ENCODE measurements around the gene SPDYE4. TPM values are rescaled to one million over a fixed set of nuclear protein-coding genes. Genes with fewer than 3 reads are reported as not detected.

SPDYE4 gene
- total and polyA plus RNA-seq, 2 experiments from 2014 or later: not detected

- Histone ChIP-seq H3K4me2 (no peak overlapping the region), H3K27me3 (ENCODE audit: insufficient read depth) (no peaks in the 10 kb centered on the region), H3F3A (replicated peaks; ENCODE audit: low read depth) (0 out of 2 replicates have a peak, but pooled peaks cover 2% of the 10 kb centered on the region), H3K4me1 (ENCODE audit: insufficient read depth) (no peaks in the 10 kb centered on the region; the same call in 1 of the 2 replicates), H3K79me2 (replicated peaks; ENCODE audit: insufficient read depth) (no peaks in the 10 kb centered on the region), H2AFZ (no peak overlapping the region), H4K20me1 (replicated peaks; ENCODE audit: insufficient read depth) (no peaks in the 10 kb centered on the region), H3K27ac (ENCODE audit: low read depth) (no peak overlapping the region), H3K4me3 (no peak overlapping the region), H3K36me3 (ENCODE audit: insufficient read depth) (no peaks in the 10 kb centered on the region), H3K9me2 (ENCODE audit: insufficient read depth) (no peaks in the 10 kb centered on the region)
- peaks cover 11% of the 10 kb centered on the region for H3K27me3 Mint-ChIP-seq (ENCODE audit: insufficient read depth, low read depth, poor library complexity)
- H3K4me3 Mint-ChIP-seq: no peak overlapping the region
- TF ChIP-seq EZH2phosphoT487 (IDR thresholded peaks at IDR 0.05; ENCODE audit: unreplicated experiment) (no peak), CREB1 (CRISPR knock-in tag; IDR thresholded peaks at IDR 0.05; ENCODE audit: low read depth) (no peak), REST (IDR thresholded peaks at IDR 0.05; ENCODE audit: unreplicated experiment) (no peak), POLR2AphosphoS5 (IDR thresholded peaks at IDR 0.05; ENCODE audit: low read depth) (no peak), NANOG (IDR thresholded peaks at IDR 0.05; ENCODE audit: borderline replicate concordance) (no peak), EZH2 (IDR thresholded peaks at IDR 0.05; ENCODE audit: low read depth, unreplicated experiment) (no peak), STAT1 (IDR thresholded peaks at IDR 0.05; ENCODE audit: unreplicated experiment) (no peak)
- TF ChIP-seq, protein P1, sequence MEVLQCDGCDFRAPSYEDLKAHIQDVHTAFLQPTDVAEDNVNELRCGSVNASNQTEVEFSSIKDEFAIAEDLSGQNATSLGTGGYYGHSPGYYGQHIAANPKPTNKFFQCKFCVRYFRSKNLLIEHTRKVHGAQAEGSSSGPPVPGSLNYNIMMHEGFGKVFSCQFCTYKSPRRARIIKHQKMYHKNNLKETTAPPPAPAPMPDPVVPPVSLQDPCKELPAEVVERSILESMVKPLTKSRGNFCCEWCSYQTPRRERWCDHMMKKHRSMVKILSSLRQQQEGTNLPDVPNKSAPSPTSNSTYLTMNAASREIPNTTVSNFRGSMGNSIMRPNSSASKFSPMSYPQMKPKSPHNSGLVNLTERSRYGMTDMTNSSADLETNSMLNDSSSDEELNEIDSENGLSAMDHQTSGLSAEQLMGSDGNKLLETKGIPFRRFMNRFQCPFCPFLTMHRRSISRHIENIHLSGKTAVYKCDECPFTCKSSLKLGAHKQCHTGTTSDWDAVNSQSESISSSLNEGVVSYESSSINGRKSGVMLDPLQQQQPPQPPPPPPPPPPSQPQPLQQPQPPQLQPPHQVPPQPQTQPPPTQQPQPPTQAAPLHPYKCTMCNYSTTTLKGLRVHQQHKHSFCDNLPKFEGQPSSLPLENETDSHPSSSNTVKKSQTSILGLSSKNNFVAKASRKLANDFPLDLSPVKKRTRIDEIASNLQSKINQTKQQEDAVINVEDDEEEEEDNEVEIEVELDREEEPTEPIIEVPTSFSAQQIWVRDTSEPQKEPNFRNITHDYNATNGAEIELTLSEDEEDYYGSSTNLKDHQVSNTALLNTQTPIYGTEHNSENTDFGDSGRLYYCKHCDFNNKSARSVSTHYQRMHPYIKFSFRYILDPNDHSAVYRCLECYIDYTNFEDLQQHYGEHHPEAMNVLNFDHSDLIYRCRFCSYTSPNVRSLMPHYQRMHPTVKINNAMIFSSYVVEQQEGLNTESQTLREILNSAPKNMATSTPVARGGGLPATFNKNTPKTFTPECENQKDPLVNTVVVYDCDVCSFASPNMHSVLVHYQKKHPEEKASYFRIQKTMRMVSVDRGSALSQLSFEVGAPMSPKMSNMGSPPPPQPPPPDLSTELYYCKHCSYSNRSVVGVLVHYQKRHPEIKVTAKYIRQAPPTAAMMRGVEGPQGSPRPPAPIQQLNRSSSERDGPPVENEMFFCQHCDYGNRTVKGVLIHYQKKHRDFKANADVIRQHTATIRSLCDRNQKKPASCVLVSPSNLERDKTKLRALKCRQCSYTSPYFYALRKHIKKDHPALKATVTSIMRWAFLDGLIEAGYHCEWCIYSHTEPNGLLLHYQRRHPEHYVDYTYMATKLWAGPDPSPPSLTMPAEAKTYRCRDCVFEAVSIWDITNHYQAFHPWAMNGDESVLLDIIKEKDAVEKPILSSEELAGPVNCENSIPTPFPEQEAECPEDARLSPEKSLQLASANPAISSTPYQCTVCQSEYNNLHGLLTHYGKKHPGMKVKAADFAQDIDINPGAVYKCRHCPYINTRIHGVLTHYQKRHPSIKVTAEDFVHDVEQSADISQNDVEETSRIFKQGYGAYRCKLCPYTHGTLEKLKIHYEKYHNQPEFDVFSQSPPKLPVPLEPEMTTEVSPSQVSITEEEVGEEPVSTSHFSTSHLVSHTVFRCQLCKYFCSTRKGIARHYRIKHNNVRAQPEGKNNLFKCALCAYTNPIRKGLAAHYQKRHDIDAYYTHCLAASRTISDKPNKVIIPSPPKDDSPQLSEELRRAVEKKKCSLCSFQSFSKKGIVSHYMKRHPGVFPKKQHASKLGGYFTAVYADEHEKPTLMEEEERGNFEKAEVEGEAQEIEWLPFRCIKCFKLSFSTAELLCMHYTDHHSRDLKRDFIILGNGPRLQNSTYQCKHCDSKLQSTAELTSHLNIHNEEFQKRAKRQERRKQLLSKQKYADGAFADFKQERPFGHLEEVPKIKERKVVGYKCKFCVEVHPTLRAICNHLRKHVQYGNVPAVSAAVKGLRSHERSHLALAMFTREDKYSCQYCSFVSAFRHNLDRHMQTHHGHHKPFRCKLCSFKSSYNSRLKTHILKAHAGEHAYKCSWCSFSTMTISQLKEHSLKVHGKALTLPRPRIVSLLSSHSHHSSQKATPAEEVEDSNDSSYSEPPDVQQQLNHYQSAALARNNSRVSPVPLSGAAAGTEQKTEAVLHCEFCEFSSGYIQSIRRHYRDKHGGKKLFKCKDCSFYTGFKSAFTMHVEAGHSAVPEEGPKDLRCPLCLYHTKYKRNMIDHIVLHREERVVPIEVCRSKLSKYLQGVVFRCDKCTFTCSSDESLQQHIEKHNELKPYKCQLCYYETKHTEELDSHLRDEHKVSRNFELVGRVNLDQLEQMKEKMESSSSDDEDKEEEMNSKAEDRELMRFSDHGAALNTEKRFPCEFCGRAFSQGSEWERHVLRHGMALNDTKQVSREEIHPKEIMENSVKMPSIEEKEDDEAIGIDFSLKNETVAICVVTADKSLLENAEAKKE (CRISPR knock-in tag; IDR thresholded peaks at IDR 0.05): no peak
- peaks cover 12% of the 10 kb centered on the region for H3K4me1 Mint-ChIP-seq
- ATAC-seq (no peak), DNase-seq (ENCODE audit: low spot score) (no peak)
- no peaks in the 10 kb centered on the region for H3K36me3 Mint-ChIP-seq (ENCODE audit: low read depth)
- no peak overlapping the region for H3K27ac Mint-ChIP-seq
- H3K9me3 Mint-ChIP-seq: no peaks in the 10 kb centered on the region
Observed at GRCh38 chr17:8736796-8737195, 21.6 kb downstream of the SPDYE4 start.
